Natural killer cell (primary cell): ENCODE measurements around the gene LIN52. TPM values are rescaled to one million over a fixed set of nuclear protein-coding genes. Genes with fewer than 3 reads are reported as not detected.
A peak's percentile ranks its signal among the peaks of the same experiment; 100 is the strongest.

Experiments
- ATAC-seq, 3 donors: fragments of 150-1000 bp in 2 of 3; fragments of 200-7000 bp in 1 of 3; cut with Tn5 transposase; 1 replicate in 1 of 3; 2 replicates in 2 of 3; pipeline ENCODE4 v1.10.0; 2021; ENCODE audit warnings: mild to moderate bottlenecking in 2 of 3, moderate library complexity in 2 of 3
- DNase-seq, 2 donors: peaks; one replicate each; pipeline versions ENCODE4 v3.0.0 to v3.0.0-alpha.2; 2013 to 2021; ENCODE audit warnings: mixed read lengths in 1 of 2
- H3K27ac ChIP-seq: one replicate; pipeline ENCODE4 v1.5.1; 2013; ENCODE audit warnings: mild to moderate bottlenecking, low read length
- H3K27me3 ChIP-seq: one replicate; pipeline ENCODE4 v1.6.1; 2013; ENCODE audit warnings: low read length; ENCODE audit not compliant: control insufficient read depth, insufficient read depth
- H3K36me3 ChIP-seq: one replicate; pipeline ENCODE4 v1.6.1; 2013; ENCODE audit warnings: low read length; ENCODE audit not compliant: control insufficient read depth, insufficient read depth
- H3K4me1 ChIP-seq: one replicate; pipeline ENCODE4 v1.6.1; 2013; ENCODE audit warnings: low read length; ENCODE audit not compliant: control insufficient read depth, insufficient read depth
- H3K4me3 ChIP-seq: one replicate; pipeline ENCODE4 v1.5.1; 2013; ENCODE audit warnings: low read length
- H3K9me3 ChIP-seq: one replicate; pipeline ENCODE4 v1.6.1; 2013; ENCODE audit warnings: low read length; ENCODE audit not compliant: control insufficient read depth, insufficient read depth
- H3K27ac Mint-ChIP-seq, 2 donors: one replicate each; pipeline ENCODE4 v1.8.0; 2022; ENCODE audit warnings: mild to moderate bottlenecking in 2 of 2, mixed read lengths in 2 of 2, moderate library complexity in 1 of 2
- H3K27me3 Mint-ChIP-seq, 2 donors: one replicate each; pipeline ENCODE4 v1.8.0; 2022; ENCODE audit warnings: low read depth in 2 of 2, mixed read lengths in 2 of 2
- H3K36me3 Mint-ChIP-seq: one replicate; pipeline ENCODE4 v1.8.0; 2022; ENCODE audit warnings: mixed read lengths
- H3K4me1 Mint-ChIP-seq, 2 donors: one replicate each; pipeline ENCODE4 v1.8.0; 2022; ENCODE audit warnings: mixed read lengths in 2 of 2
- H3K4me3 Mint-ChIP-seq: one replicate; pipeline ENCODE4 v1.8.0; 2022; ENCODE audit warnings: mild to moderate bottlenecking, moderate library complexity, mixed read lengths
- H3K9me3 Mint-ChIP-seq, 2 donors: one replicate each; pipeline ENCODE4 v1.8.0; 2022; ENCODE audit warnings: mixed read lengths in 2 of 2
- WGBS: methylation state at CpG from one replicate; pipeline ENCODE4 v1.1.7; 2013; ENCODE audit warnings: missing lambda C conversion rate; ENCODE audit not compliant: insufficient coverage; 5-methylcytosine and 5-hydroxymethylcytosine counted together
- intact Hi-C: fragments of 100-400 bp; cut with micrococcal nuclease; formaldehyde crosslinking; loops from one replicate; pipeline ENCODE4 v1.14.2; 2022
- total RNA-seq, 4 donors: library from RNA; stranded (reverse); fragments of 120-200 nt in 1 of 4; gene quantifications; one replicate each; pipeline versions ENCODE4 v1.2.3 to v1.2.4, GENCODE V29; 2013 to 2022
- TF ChIP-seq, protein P1 (sequence below): fragments of 200-600 bp; IDR thresholded peaks from one replicate; pipeline ENCODE4 v1.8.0; 2022; ENCODE audit warnings: antibody characterized with exemption

LIN52 gene
- total RNA-seq, 3 donors from 2014 or later (not counting 1 experiment from before 2014, with no cell fraction given), result 10.6 to 15.0 (median 12.8) TPM

DNA sequence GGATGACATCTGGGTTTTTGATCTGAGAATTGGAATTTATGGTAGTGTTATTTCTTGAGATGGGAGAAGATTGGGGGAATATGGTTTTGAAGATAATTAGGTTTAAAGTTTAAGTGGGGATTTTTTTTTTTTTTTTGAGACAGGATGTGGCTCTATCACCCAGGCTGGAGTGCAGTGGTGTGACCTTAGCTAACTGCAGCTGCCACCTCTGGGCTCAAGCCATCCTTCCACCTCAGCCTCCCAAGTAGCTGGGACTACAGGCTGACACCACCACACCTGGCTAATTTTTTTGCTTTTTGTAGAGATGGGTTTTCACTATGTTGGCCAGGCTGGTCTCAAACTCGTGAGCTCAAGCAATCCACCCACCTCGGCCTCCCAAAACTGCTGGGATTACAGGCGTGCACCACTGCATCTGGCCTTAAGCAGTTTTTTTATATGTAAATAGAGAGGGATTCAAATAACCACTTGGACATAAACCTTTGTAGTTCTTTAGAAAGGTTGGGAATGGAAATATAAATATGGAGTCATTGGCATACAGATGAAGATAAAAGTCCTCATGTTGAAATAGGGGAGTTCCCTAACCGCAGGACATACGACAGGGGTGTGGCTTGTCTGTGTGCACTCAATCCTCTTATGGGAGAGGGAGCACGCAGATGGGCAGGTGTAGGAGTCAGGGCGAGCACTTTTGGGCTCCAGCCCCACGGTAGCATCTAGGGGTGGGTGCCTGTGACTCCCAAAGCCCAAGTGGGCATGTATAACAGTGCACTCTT is 4.7 kb downstream of the LIN52 start:
- peaks cover 4% of the 10 kb centered on the region for H3K9me3 ChIP-seq
- H3K27ac ChIP-seq, result no peak overlapping the region
- H3K27me3 ChIP-seq, result no peaks in the 10 kb centered on the region
- ATAC-seq, result no peak
- TF ChIP-seq, protein P1, sequence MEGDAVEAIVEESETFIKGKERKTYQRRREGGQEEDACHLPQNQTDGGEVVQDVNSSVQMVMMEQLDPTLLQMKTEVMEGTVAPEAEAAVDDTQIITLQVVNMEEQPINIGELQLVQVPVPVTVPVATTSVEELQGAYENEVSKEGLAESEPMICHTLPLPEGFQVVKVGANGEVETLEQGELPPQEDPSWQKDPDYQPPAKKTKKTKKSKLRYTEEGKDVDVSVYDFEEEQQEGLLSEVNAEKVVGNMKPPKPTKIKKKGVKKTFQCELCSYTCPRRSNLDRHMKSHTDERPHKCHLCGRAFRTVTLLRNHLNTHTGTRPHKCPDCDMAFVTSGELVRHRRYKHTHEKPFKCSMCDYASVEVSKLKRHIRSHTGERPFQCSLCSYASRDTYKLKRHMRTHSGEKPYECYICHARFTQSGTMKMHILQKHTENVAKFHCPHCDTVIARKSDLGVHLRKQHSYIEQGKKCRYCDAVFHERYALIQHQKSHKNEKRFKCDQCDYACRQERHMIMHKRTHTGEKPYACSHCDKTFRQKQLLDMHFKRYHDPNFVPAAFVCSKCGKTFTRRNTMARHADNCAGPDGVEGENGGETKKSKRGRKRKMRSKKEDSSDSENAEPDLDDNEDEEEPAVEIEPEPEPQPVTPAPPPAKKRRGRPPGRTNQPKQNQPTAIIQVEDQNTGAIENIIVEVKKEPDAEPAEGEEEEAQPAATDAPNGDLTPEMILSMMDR, result no peak
- intact Hi-C loops, result loop anchor here (5.0 kb wide), 1 partner anchor 952 kb away; the partner anchor contains the start of gene PSEN1
- H3K36me3 ChIP-seq, result peaks cover 7% of the 10 kb centered on the region
- Mint-ChIP-seq H3K4me1 (peaks cover 26% of the 10 kb centered on the region in 2 donors), H3K27ac (peak overlapping the region; percentile 37 to 57), H3K4me3 (no peak overlapping the region), H3K27me3 (no peaks in the 10 kb centered on the region), H3K36me3 (no peaks in the 10 kb centered on the region), H3K9me3 (peaks cover 0 to 5% of the 10 kb centered on the region in 2 donors)
- DNase-seq, result peak in 1 of 2 donors; percentile 13
- no peak overlapping the region for H3K4me3 ChIP-seq
- WGBS, result 94% methylated on average over 8 of the region's 8 CpGs
- H3K4me1 ChIP-seq, result peaks cover 5% of the 10 kb centered on the region

DNA sequence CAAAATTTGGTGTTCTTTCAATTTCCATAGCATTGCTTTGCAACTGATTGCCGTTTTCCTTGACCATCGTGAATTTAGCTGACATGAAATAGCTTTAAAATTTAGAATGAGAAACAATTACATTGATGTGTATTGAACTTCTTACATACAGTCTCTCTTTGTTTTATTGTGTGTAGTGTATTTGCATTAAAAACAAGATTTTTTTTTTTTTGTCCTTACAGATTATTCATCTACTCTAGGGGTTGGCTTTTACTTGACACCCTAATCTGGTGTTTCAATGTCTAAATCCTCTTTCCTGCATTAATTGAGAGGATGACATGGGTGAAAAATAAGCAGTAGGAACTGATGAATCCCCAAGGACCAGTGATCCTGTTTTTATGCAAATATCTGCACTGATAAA is 20.6 kb downstream of the LIN52 start:
- ATAC-seq, result no peak
- Mint-ChIP-seq H3K27ac (no peak overlapping the region), H3K9me3 (no peaks in the 10 kb centered on the region), H3K4me3 (no peak overlapping the region), H3K36me3 (peaks cover 5% of the 10 kb centered on the region), H3K4me1 (no peaks in the 10 kb centered on the region), H3K27me3 (no peaks in the 10 kb centered on the region)
- no peak overlapping the region for H3K27ac ChIP-seq
- no peak overlapping the region for H3K4me3 ChIP-seq
- no peak for DNase-seq
- no peaks in the 10 kb centered on the region for H3K27me3 ChIP-seq
- intact Hi-C loops, result no loop called here
- no peaks in the 10 kb centered on the region for H3K4me1 ChIP-seq
- WGBS, result 100% methylated on average over 2 of the region's 2 CpGs
- TF ChIP-seq, protein P1, result no peak
- H3K9me3 ChIP-seq, result no peaks in the 10 kb centered on the region
- peaks cover 20% of the 10 kb centered on the region for H3K36me3 ChIP-seq

DNA sequence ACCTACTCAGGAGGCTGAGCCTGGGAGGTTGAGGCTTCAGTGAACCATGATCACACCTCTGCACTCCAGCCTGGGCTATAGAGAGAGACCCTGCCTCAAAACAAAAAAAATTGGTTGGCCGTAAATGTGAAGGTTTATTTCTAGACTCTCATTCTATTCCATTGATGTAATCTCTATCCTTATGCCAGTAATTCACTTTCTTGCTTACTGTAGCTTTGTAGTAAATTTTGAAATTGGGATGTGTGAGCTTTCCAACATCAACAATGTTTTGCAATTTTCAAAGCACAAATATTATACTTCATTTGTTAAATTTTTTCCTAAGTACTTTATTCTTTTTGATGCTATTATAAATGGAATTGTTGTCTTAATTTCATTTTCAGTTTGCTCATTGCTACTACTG is 24.6 kb downstream of the LIN52 start:
- Histone ChIP-seq H3K9me3 (no peaks in the 10 kb centered on the region), H3K27ac (no peak overlapping the region), H3K4me3 (no peak overlapping the region), H3K4me1 (no peaks in the 10 kb centered on the region), H3K27me3 (no peaks in the 10 kb centered on the region), H3K36me3 (peaks cover 17% of the 10 kb centered on the region)
- WGBS, result no CpG with 5 or more reads among the region's 1 CpG
- Mint-ChIP-seq H3K9me3 (no peaks in the 10 kb centered on the region), H3K27ac (no peak overlapping the region), H3K36me3 (peaks cover 5% of the 10 kb centered on the region), H3K27me3 (no peaks in the 10 kb centered on the region), H3K4me3 (no peak overlapping the region), H3K4me1 (no peaks in the 10 kb centered on the region)
- DNase-seq, result no peak
- intact Hi-C loops, result no loop called here
- no peak for ATAC-seq
- TF ChIP-seq, protein P1, result no peak
